GM21717 (cell line): ENCODE data around the gene NUCKS1.

ENCODE experiments used
- ATAC-seq: cut with Tn5 transposase; IDR thresholded peaks from one replicate; pipeline ENCODE4 v1.9.1; 2021; ENCODE audit warnings: mild to moderate bottlenecking, moderate library complexity; ENCODE audit not compliant: unreplicated experiment

The NUCKS1 gene

DNA sequence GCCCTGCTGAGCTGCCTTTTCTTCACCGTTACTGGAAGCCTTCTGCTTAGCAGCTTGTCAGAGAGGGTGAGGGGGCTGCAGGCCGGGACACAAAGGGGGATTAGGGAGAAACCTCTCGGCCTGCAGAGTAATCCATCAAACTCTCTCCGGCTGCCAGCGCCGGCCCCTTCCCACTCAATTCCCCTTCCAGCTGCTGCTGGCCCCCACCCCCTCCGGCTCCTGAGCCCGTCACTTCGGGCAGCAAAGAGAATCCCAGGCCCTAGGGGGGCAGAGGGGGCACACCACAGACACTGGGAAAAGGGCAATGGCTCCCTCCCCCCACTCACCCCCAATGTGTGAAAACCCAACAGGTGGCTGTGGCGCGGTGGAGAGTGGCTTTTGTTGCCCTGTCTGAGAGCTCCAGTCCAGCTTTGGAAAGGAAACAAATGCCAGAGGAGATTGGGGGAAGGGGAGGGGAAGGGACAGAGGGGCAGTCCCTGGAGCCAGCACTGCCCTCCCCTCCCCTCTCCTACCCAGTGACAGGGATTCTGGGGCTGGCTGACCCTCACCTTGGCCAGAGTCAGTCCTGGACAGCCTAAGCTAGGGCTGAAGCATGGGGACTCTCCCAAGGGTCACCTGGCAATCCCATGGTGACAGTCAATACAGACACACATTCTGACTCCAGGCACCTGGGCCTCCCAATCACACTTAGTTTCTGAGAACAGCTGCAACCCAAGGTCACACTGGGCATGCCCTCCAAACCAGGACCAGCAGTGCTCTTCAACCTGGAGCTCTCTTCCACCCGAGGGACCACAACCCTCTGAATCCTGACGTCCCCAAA, 79.2 kb downstream of the NUCKS1 start:
- ATAC-seq: no peak

DNA sequence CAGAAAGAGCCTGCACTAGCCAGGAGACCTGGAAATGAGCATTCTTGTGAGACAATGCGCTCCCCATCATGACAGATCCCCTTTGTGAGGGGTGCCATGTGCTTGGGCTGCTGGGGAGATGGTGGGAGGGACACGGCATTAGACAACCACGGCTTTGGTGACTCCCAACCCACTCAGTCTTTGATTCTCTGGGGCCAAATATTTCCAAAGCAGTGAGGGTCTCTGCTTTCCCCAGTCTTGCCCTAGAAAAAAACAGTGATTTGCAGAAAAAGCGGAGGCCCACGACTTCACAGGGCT, 79.9 kb downstream of the NUCKS1 start:
- ATAC-seq: no peak

DNA sequence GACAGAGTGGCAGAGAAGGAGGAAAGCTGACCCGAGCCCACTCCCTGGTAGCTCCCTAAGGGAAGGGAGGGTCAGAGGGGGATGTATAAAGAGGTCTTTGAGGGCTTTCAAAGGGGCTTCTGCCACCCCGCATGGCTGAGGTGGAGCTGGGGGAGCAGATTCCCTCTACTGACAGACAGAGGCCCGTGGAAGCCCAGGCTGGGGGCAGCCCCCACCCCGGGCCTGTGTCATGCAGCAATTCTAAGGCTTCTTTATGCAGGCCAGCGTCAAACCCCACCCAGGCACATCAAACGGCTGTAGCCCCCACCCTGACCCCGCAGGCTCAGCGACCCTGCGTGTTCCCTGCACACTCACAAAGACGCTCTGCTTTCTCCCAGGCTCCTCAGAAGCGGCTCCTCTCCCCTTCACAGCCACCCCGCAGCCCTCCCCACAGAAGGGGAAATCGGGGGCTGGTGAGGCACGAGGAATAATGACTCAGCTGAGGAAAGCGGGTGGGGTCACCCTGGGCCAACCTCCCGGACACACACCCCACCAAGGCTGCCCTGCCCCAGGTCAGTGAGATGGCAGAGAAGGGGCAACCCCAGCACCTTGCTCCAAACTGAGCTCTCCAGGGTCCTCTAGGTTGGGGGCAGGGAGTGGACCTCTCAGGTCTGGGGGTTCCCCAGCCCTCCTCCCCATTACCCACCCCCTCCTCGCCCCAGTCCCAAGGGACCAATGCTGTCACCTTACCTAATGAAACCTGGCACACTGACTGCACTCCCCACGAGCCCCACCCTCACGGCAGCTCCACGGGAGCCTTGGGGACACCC, 80.4 kb downstream of the NUCKS1 start:
- peak; percentile 43 for ATAC-seq

DNA sequence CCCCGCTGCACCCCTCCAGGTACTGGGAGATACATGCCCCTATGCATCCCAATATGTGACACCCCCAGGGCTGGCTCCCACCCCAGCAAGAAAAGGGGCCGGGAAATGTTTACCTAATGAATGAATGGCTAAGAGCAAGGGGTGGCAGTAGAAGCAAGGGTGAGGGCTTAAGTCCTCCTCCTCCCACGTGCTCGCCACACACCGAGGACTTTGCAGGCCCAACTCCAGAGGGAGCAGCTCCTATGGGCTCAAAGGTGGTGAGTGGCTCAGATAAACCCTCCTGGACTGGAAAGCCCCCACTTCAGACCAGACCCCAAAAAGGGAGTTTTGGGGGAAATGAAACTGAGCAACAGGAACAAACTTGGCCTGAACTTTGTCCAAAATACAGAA, 81.0 kb downstream of the NUCKS1 start:
- peak; percentile 36 for ATAC-seq

DNA sequence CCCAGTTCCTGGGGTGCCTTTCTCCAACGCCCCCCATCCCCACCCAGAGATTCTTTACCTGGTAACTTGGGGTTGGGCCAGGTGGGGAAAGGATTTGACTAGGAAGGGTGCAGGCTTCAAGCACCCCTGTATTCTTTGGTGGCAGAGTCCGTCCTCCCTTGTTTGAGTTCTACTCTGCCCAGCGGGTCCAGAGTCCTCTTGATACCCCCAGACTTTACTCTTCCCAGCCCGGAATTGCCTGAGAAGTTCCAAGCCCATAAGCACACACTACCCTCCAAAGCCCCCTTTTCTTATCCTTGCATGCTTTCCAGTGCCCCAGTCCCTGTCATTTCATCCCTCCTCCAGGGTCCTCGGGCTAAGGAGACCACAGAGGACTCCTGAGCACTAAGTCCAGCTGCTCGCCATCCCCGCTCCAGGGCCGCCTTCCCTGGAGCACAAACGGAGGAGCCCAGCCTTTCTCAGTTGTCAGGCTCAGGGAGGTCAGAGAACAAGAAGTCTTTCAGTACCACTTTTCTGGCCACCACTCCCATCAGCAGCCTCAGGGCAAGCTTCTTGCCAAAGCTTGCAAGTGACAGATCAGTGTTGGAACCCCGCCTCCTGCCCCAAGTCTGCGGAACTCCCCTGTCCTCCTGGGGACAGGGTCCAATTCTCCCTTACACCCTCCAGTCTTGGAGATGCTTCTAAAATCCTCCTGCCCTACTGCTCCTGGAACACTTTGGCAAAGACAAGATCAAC, 81.9 kb downstream of the NUCKS1 start:
- no peak for ATAC-seq

DNA sequence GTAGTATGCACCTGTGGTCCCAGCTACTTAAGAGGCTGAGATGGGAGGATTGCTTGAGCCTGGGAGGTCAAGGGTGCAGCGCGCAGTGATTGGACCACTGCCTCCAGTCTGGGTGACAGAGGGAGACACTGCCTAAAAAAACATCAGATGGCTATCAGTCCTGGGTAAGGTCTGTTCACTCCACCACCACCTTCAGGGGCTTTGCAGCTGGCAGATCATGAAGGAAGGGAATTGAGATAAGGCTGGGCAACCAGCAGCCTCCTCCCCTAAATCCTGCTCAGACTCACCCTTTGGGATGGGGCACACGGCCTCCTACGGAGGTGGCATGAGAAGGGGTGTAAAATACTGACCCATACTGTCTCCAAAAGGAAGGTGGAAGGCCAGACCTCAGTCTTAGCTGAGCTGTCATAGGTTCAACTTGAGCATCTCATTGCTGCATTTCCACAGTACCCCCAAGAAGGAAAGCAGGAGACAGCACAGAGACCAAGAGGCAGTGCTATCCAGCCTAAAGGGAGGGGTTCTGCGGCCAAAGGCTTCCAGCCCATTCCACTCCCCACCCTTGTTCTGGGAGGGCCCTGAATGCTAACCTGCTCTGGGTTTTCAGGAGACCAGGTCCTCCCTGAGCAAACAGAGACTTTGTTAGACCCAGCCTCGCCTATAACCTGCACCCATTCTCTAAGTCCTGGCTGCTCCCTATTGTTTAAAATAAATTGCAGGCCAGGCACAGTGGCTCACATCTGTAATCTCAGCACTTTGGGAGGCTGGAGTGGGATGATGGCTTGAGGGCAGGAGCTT, 83.4 kb downstream of the NUCKS1 start:
- no peak for ATAC-seq

DNA sequence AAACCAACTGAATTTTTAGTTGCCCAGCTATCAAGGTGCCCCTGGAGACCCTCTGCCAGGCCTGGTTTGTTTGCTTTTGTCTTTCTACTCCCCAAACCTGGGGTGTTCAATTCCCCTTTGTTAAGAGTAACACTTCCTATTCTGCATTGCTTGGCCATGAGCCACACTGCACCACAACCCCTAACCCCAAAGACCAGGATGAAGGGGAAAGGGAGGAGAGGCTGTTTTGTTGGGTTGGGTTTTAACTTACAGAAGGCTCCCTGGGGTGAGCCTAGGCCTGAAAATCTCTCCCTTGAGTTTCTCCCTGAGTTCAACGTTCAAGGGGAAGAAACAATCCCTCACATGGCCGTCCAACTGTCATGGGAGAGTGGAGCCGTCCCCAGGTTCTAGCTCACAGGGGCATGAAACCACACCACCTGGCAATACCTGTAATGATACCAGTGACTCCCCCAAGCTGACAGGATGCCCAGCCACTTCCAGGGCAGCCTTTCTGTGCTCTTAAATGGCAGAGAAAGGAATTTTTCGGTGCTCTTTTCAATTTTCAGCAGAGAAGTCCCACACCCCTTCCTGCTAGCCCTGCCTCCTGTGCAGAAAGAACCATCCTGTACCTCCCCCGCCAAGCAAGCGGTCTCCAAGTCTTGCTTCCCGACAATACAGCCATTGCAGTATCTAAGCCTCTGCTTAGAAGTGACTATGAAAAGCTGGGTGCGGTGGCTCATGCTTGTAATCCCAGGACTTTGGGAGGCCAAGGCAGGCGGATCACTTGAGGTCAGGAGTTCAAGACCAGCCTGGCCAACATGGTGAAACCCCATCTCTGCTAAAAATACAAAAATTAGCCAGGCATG, 84.6 kb downstream of the NUCKS1 start:
- ATAC-seq: no peak

DNA sequence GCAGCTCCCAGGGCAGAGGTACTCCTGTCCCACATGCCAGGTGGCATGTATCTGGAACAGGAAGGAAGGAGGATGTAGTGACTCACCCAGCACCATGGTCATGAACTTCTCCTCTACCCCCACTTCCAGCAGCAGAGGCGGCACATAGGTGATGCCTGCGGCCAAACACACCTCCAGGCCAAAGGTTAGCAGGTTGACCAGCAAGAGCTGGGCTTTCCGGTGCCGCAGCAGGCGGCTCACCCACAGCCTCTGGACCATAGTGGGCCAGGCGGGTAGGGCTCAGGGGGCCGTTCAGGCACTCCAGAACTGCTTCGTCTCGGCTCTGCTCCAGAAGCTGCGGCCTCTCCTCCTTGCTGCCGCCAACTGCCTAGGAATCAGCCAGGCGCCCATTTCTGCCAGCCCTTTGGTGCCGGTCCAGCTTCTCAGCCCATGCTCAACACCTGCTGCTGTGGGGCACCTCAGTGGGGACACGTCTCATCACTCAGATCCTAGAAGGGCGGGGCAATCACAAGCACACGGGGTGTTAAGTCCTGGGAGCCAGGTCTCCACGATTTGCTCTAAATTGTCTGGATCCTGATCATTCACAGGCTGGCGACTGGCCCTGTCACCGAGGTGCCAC, 85.5 kb downstream of the NUCKS1 start:
- no peak for ATAC-seq

DNA sequence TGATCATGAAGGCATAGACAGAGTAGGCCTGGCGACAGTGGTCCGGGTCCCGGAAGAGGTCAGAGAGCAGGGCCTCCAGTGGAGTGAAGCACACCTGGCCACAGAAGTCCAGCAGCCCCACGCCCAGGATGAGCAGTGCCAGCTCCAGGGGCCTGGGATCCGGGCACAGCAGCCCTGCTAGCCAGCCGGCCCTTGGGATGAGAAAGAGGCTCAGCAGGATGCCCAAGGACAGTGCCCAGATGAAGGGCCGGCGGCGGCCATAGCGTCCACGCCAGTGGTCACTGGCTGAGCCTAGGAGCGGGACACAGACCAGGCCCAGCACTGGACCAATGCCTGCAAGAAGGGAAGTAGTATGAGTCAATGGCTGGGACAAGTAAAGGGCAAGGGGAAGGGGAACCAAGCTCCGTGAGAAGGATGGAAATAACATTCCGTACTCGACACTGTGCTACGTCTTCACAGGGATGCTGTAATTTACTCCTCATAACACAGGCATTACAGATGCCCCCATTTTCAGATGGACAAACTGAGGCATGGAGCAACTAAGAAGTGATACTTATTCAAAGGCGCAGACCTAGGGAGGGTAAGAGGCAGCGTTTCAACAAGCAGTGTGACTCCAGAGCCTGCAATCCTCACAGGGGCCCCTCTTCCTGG, 86.6 kb downstream of the NUCKS1 start:
- no peak for ATAC-seq
